GM21529 (cell line): ENCODE data around the gene RCN1.
"Not testable (repeated sequence)": the region's sequence is repeated elsewhere in the genome, so short reads cannot be mapped to it uniquely, and the experiment has no call there.

Experiments
- ATAC-seq: cut with Tn5 transposase; IDR thresholded peaks from one replicate; pipeline ENCODE4 v1.9.1; 2021; ENCODE audit not compliant: unreplicated experiment

RCN1 gene

DNA sequence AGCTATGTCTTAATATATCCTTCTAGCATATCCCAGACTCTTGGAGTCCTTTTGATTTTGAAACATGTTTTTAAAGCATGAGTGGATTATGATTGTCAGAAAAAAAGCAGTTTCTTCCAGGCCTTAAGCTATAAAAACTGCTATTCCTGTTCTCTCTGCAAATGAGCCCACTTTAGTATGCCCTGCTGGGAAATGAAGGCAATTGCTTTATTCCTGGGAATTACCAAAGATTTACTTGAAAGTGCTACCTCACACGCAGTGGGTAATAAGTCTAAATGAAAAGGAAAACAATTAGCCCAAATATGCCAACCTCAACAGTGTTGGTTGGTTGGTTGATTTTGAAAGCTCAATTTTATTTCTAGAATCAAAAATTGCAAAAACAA is 17.2 kb upstream of the RCN1 start:
- no peak for ATAC-seq

DNA sequence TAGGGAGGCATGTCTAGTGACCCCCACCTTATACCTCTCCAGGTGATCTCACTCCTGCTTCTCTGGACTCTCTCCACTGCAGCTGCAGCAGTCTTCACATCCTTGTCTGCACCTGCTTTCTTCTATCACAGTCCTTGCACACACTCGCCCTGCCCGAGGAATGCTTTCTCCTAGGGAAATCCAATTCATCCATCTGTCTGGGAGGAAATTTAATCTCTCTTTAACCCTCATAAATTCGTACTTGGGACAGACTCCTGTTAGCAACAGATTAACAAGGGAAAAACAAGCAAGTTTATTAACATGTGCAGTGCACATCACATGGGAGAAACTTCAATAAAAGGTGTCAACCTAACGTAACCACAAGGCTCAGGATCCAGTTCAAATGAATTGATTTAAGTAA is 11.3 kb upstream of the RCN1 start:
- no peak for ATAC-seq

DNA sequence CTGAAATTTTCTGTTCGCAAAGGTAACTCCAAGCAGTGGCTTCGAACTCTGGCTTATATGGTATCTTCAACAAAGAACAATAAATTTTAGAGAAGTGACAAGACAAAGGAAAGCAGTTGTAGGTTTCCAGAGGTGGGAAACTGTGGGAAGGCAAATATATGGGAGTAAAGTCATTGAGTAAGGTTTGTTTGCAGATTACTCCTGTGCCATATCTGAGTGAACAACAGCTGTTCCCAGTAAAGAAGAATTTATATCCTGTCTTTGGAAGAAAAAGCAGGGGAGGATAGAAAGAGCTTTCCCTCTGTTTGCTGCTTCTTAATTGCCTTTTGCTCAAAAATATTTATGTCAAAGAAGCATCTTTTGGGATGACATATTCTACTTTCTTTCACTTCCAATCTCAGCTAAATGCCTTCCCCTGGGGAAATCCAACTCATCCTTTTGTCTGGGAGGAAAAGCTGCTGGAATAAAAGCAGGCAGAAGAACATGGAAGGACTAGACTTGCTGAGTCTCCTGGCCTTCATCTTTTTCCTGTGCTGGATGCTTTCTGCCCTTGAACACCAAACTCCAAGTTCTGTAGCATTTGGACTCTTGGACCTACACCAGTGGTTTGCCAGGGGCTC is 10.4 kb upstream of the RCN1 start:
- ATAC-seq, result no peak

DNA sequence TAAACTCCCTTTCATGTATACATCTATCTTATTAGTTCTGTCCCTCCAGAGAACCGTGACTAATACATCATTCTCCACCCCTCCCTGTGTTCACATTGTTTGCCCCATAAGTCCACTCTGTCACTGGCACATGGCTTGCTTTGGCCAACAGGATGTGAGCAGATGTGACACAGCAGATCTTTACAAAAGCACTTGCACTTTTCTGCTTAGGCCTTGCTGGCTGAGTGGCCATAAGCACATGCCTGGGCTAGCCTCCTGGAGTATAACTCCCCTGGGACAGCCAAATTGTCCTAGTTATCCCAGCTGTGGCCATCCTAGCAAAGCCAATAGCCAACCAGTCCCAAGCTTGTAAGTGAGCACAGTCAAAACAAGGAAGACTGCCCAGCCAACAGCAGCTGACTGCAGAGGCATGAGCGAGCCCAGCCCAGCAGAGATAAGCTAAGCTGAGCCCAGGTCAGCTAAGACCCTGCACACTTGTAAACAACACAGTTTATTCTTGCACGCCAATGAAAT is 9.7 kb upstream of the RCN1 start:
- ATAC-seq, result no peak

DNA sequence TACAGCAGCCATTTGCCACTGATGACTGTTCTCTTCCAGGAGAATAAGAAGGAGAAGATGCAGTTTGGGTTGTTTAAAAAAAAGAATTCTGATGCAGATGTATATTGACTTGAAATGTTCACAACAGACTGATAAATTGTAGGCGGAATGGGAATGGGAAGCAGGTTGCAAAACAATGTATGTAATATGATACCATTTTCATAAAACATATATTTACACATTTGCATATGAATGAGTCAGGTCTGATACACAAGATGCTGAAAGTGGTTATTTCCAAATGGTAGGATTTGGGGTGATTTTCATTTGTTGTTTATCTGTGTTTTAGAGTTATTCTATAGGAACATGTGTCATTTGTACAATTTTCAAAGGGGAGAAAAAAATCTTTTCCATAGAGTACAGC is 9.0 kb upstream of the RCN1 start:
- ATAC-seq, result no peak

DNA sequence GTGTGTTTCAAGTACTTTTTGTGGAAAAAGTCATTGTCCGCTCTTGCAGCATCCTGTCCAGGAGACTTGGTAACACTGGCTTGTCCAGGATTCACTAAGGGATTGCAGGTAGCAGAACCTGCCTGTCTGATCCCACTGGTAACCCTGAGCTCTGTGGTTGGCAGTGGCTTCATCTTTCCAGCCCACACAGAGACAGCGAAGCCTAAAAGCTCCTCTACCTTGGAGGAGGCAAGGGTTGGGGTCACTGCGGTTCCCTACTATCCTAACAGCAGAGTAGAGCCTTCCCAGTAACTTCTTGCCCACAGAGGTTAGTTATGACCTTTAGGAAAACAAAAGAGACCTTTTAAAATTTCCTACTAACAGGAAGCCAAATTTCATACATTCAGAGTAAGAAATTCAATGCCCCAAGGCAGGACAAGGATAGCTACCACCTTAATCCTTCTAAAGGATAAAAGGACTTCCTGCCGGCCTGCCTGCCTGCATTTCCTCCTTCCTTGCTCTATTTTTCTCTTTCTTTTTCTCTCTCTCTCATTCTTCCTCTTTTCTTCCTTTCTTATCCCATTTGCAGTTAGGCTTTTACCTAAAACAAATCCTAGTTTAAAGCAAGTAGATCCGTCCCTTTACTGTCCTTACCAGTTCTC is 8.4 kb upstream of the RCN1 start:
- ATAC-seq, result no peak

DNA sequence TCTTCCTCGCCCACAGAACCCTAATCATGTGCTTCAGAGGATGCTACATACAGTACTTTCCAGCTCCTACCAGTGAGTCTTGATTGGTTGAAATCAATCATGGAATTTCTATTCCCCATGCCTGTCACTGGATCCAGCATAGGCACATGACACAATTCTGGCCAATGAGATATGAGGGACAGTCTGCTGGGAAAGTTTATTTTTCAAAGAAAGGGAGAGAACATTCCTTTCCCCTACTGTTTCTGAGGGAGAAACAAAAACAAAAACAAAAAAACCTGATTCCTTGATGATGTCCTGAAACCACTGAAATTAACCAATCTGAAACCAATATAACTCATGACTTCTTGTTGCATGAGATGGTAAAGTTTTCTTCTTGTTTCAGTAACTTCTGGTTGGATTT is 3.3 kb upstream of the RCN1 start:
- no peak for ATAC-seq

DNA sequence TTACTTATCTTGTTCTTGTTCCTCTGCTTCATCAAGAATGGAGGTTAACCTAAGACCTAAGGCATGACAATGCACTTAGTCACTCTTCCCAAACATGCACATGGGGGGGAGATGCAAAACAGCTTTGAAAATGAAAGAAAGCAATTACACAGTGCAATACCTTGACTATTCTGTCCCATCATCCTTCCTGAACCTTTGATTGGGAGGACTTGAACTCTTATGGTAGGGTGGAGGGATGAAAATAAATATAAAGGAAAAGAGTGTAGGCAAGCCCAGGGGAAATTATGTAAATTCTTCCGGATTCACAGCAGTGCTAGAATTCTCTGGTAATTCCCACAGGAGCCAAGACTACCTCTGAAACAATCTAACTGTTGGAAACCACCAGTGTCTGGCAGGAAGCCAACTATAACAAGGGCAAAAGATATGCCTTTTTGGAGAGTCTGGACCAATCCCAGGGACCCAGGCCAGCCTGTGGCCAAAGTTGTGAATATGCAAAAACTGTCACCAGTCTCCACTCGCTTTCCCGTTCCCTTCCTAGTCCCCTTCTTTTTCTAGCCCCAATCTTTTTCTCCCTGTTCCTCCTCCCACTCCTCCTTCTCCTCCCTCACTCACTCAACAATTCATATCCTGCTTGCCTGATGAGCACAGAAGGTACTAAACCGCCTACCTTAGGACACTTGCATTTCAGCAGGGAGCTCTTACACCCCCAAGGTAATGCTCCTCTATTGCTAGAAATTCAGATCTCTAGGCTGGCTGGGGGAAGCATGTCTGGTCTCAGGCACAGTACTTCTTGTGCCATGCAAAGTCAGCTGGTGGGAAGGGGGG is 2.5 kb upstream of the RCN1 start:
- ATAC-seq, result peak; percentile 31

DNA sequence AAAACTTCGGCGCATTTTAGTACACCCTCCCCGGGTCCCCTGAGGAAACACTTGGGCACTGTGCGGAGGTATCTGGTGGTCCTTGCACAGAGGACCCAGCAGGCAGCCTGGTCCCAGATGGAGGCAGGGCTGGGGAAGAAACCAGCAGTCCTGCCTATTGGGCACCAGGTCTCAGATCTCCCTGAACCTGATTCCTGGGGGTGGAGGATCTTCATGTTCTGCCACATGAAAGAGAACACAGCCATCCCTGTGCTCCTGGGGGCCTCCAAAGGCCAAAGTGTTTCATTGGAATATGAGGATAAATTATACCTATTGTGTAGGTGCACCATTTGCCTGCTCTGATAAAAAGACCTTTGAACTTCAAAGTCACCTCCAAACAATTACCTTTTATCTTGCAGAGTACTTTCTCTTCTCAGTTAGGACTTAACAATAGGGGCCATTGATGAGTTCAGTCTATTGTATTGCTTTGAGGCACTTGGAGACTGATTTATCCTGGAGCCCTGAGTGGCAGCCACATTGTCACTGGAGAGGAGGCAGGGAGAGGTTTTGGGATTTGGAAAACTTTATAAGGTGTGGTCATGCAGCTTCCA is 1.8 kb downstream of the RCN1 start:
- ATAC-seq, result no peak

DNA sequence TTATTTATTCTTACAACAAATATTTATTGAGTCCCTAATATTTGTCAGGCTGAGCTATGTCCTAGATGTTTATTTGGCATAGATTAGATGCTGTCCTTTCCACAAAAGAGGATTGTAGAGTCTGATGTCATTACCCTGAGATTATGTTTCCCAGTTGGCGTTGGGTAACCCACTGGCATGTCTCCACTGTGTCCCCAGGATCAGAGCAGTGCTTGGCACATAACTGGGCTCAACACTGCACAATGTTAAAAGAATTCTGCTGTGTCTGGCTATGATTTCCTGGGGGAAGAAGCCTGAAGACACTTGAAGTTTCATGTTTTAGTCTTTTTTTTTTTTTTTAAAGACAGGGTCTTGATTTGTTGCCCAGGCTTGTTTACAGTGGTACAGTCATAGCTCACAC is 4.0 kb downstream of the RCN1 start:
- no peak for ATAC-seq

DNA sequence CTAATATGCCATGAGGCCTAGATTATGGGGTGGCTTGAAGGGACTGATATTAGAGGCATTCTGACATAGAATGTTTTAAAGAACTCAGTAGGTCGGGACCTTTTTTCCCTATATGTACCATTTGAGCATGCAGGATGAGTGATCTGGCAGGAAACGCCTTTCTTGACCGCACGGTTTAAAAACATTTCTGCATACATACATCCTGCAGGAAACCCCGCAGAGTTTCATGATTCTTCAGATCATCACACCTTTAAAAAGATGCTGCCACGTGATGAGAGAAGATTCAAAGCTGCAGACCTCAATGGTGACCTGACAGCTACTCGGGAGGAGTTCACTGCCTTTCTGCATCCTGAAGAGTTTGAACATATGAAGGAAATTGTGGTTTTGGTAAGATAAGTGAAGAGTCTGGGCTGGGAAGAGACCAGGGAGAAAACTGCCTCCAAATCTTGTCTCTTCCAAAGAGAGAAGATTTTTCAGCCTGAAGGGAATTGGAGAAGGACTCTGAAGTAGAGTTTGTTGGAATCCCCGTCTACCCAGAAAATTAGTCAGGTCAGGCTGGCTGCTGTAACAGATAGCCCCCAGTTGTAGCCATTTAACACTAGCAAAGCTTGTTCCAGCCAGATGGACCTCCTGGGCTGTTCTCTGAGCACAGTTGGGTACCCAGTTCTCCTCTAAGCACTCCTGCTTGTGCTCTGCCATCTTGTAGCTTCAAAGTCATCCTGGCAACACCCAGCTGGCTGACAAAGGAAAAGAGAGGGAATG is 7.4 kb downstream of the RCN1 start:
- no peak for ATAC-seq

DNA sequence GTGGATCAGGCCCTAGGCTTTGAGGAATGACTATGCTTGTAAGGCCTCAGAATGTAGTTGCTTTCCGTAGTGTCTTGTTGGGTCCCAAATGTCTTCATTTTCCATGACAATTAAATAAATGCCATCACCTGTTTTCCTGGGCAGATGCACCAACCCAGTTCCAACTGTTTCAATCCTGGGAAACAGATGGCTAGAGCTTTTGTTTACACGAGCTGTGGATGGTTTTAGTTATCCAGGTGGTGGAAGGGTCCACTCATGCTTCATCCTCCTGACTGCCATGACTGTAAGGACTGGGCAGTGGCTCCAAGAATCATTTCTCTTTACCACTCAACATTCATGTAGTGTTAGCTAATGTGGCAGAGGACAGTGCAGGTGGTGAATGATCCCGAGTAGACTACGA is 8.6 kb downstream of the RCN1 start:
- ATAC-seq, result no peak

DNA sequence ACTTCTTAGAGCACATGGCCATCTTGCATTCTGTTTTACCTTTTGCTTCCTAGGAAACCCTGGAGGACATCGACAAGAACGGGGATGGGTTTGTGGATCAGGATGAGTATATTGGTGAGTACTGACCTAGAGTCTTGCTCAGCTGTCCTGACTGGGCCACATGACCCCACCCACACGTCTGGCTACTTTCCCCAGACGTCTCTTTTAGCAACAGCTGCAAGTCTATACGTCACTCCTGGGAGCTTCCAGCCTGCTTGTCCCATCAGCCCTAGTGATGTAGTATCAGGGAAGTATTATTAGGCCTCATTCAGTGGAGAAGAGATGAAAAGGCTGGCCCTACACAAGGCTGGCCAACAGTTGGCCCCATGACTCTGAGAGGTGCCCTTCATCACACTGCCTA is 9.6 kb downstream of the RCN1 start:
- ATAC-seq, result no peak

DNA sequence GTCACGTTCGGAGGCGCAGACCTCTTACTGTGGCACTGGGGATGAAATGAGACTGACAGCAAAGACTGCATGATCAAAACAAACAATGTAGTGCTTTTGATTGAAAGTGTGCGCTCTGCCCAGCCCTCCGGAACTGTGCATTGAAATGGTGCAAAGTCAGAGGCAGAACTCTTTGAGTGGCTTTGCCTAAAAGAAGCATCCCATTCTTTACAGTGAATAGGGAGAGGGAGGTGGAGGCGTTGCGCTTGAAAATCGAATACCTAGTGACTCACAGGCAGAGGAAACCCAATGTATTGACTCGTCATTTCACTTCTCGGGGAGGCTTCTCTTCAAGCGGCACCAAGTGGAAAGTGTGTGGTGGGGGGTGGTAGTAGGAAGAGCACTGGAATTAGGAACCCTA is 10.9 kb downstream of the RCN1 start:
- ATAC-seq, result no peak

DNA sequence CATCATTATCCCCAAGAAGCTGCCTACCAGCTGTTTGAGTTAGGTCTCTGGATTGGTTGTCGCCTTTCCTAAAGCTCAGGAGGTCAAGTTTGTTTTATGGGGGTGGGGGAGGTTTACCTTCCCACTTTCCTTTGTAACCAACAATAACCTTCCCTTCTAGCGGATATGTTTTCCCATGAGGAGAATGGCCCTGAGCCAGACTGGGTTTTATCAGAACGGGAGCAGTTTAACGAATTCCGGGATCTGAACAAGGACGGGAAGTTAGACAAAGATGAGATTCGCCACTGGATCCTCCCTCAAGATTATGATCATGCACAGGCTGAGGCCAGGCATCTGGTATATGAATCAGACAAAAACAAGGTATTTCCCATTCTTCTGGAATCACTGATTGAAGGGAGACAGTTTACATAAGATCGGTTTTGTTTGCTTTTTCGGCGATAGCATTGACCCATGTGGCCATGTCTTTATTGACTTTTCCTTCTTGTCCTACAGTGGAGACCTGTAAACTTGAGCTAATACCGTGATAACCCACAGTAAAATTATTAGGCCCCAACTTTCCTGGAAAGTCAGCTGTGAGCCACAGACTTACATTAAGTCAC is 12.3 kb downstream of the RCN1 start:
- not testable (repeated sequence) for ATAC-seq

DNA sequence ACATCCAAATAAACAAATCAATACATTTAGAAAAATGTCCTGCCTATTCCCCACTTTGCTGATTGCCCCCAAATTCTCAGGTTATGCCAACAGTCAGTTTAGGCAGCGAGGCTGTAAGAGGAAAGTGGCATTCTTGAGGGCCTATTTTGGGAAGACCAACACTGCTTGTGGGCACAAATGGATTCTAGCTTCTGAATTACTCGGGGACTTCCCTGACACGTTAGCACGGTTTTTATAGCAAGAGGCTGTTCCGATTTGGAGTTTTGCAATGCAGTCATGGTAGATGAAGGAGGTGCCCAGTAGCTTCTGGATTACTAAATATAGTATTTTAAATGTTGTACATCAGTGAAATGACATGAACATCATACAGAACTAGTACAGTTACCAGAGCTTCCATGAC is 13.1 kb downstream of the RCN1 start:
- no peak for ATAC-seq

DNA sequence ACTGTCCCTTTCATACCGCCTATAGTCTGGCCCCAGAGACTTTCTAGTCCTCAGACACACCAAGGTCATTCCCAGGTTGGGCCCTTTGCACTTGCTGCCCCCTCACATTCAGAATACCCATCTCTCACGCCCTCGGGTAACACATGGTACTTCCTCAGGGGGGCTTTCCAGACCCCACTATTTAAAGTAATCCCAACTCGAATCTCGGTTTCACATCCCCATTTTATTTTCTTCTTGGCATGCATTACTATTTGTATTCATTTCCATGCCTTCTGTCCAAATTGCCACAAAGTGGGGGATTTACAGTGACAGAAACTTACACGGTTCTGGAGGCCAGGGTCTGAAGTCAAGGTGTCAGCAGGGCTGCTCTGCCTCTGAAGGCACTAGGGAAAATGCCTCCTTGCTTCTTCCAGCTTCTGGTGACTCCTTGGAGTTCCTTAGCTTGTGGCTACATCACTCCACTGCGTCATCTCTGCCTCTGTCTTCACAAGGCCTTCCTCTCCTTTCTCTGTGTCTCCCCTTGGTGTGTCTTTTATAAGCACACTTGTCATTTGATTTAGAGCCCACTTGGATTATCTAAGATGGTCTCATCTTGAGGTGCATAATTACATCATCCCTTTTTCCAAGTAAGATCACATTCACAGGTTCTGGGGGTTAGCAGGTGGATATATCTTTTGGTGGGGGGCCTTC is 15.1 kb downstream of the RCN1 start:
- ATAC-seq, result peak; percentile 80

DNA sequence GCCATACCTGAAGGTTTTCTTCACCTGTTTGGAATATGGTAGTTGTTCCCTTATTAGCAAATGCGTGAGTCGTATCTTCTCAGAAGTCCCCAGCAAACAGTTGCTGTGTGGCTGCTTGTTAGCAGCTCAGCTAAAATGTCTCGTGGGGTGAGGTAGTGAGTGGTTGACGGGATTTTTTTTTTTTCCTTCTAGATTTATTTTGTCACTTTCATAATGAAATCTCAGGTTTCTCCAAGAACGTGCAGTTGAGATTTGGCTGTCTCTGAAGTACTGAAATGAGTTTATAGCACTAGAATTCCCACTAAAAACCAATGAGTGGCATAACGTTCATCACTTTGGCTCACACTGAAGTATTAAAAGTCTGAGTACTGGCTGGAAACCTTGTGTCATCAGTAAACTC is 16.8 kb downstream of the RCN1 start:
- ATAC-seq, result no peak

DNA sequence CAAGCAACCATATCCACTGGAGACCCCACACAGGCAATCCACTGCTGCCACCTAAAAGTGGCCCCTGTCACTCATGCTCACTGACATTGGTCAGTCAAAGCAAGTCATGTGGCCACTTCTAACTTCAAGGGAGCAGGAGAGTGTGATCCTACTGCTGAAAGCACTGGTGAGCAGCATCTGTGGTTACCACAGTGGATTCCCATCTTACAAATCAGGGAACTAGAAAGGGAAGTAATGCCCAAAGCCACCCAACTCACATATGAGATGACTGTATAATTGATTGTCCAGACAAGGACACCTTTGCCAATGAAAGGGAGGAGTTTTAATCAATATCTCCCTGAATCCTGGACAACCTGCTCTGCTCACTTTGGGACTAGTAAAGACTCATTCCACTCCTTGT is 17.7 kb downstream of the RCN1 start:
- ATAC-seq, result no peak

DNA sequence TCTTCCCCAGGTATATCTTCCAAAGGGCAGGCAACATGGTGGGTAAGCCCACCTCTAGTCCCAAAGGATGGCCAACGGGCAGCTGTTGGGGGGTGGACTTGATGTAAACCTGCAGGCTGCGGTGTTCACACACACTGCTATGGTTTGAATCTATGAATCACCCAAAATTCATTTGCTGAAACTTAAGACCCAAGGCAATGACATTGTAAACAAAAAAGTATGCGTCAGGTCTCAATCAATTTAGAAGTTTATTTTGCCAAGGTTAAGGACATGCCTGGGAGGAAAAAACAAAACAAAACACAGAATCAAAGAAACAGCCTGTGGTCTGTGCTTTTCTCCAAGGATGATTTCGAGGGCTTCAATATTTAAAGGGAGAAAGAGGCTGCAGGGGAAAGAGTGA is 18.3 kb downstream of the RCN1 start:
- no peak for ATAC-seq
